Esophagus squamous epithelium (tissue), 4 donors: ENCODE results near the gene PCDHGA1.

Experiments
- POLR2A ChIP-seq, 4 donors: fragments of 450-650 bp; IDR thresholded peaks; one replicate each; pipeline ENCODE4 v1.6.1; 2017; ENCODE audit warnings: antibody characterized with exemption in 4 of 4, mild to moderate bottlenecking in 4 of 4, moderate library complexity in 3 of 4
- TF ChIP-seq, protein P1 (sequence below), 6 experiments: fragments of 450-650 bp in 4 of 6; fragments of 200-600 bp in 2 of 6; sonication (generic) in 2 of 6; IDR thresholded peaks; one replicate each; pipeline ENCODE4 v1.5.1; 2016 to 2019; ENCODE audit warnings: antibody characterized with exemption in 6 of 6, mild to moderate bottlenecking in 4 of 6, moderate library complexity in 4 of 6

DNA sequence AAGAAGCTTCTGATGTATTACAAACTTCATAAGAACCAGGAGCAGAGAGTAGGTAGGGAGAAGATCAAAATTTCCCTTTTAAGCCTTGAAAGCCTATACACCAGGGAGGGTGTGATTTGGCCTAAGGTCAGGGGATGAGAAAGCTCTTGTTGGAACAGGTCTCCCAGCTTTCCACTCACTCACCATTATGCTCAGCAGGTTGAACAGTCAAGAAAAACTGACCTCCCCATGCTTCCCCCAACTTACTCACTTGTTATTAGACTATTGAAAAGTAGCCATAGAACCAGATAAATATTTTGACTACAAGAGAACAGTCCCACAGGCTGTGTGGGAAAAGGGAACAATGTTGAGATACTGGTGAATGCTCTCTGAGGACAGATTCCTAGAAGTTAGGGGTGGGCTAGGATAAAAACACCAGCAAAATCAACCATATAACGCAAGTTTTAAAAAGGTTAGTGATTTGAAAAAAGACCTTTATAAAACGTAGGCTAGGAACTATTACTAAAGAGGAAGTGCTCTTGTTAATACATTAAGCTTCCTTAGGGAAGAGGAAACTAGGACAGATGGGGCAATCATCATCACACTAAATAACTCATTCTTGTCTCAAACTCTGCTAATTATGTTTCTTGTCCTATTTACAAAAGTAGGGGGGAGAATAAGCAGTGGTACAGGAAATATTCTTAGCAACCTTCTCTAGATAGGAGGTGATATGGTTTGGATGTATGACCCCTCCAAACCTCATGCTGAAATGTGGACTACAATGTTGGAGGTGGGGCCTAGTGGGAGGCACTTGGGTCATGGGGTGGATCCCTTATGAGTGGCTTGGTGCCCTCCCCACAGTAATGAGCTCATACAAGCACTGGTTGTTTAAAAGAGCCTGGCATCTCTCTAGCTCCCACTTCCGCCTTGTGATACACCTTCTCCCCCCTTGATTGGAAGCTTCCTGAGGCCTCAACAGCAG lies 189.6 kb downstream of the PCDHGA1 start:
- TF ChIP-seq, protein P1, sequence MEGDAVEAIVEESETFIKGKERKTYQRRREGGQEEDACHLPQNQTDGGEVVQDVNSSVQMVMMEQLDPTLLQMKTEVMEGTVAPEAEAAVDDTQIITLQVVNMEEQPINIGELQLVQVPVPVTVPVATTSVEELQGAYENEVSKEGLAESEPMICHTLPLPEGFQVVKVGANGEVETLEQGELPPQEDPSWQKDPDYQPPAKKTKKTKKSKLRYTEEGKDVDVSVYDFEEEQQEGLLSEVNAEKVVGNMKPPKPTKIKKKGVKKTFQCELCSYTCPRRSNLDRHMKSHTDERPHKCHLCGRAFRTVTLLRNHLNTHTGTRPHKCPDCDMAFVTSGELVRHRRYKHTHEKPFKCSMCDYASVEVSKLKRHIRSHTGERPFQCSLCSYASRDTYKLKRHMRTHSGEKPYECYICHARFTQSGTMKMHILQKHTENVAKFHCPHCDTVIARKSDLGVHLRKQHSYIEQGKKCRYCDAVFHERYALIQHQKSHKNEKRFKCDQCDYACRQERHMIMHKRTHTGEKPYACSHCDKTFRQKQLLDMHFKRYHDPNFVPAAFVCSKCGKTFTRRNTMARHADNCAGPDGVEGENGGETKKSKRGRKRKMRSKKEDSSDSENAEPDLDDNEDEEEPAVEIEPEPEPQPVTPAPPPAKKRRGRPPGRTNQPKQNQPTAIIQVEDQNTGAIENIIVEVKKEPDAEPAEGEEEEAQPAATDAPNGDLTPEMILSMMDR (IDR thresholded peaks at IDR 0.05) = no peak
- no peak for TF ChIP-seq POLR2A (IDR thresholded peaks at IDR 0.05)
